ENCODE measurements around the gene MGRN1. TPM values are rescaled to one million over a fixed set of nuclear protein-coding genes. Genes with fewer than 3 reads are reported as not detected.

MGRN1 gene
- polyA plus RNA-seq, 3 donors, result 3.7 to 48.2 (median 4.7) TPM

DNA sequence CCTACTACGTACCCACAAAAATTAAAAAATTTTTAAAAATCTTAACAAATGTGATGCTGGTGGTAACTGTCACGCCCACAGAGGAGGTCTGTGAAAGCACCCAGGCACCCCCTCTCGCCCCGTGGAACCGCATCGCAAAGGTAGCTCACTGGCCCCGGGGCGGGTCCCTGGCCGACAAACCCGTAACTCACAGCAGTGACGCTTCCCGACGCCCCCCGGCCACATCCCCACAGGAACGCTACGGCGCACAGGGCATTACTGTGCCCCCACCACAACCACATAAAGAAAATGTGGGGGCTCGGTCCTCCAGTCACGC is 109.1 kb downstream of the MGRN1 start:
- Mint-ChIP-seq H3K9me3 (no peaks in the 10 kb centered on the region), H3K27ac (peak overlapping the region in 1 of 7 donors; percentile 58), H3K4me3 (peak overlapping the region; percentile 87 to 99), H3K27me3 (ENCODE audit: low read depth in 3 of 3) (peaks cover 0 to 2% (median 0%) of the 10 kb centered on the region in 3 donors), H3K36me3 (peaks cover 12 to 18% of the 10 kb centered on the region in 2 donors), H3K4me1 (peaks cover 14% of the 10 kb centered on the region)
- Histone ChIP-seq H3K9me3 (replicated peaks in 1 of 2; ENCODE audit: control insufficient read depth in 1 of 2, insufficient read depth in 1 of 2, low read length in 2 of 2) (no peaks in the 10 kb centered on the region), H3K9ac (ENCODE audit: insufficient read depth, low read length, poor library complexity, severe bottlenecking) (peak overlapping the region; percentile 60), H3K27me3 (ENCODE audit: control insufficient read depth in 2 of 2, insufficient read depth in 2 of 2, low read length in 2 of 2) (no peaks in the 10 kb centered on the region), H3K27ac (ENCODE audit: low read depth in 1 of 2, low read length in 2 of 2) (peak overlapping the region in 1 of 2 donors; percentile 50), H4K20me1 (ENCODE audit: insufficient read depth, low read length) (no peaks in the 10 kb centered on the region), H3K79me2 (ENCODE audit: insufficient read depth, low read length) (peaks cover 10% of the 10 kb centered on the region), H2AFZ (ENCODE audit: insufficient read depth, low read depth, low read length, poor library complexity, severe bottlenecking) (peak overlapping the region; percentile 97), H3K4me1 (ENCODE audit: control insufficient read depth in 1 of 2, insufficient read depth in 2 of 2, low read length in 2 of 2) (peaks cover 16 to 20% of the 10 kb centered on the region in 2 donors), H3K4me3 (replicated peaks in 1 of 3; ENCODE audit: low read depth in 2 of 3, low read length in 3 of 3) (peak overlapping the region; percentile 61 to 100 (median 89)), H3K36me3 (replicated peaks in 1 of 2; ENCODE audit: control insufficient read depth in 1 of 2, insufficient read depth in 2 of 2, low read length in 2 of 2) (peaks cover 10 to 23% of the 10 kb centered on the region in 2 donors), H3K4me2 (replicated peaks; ENCODE audit: extremely low read depth, low read length, poor library complexity, severe bottlenecking) (peak overlapping the region; percentile 99)
- intact Hi-C loops (cut with micrococcal nuclease), result loop anchor here (1.0 to 5.0 kb wide), 4 partner anchors 33 to 69 kb away; partner anchors contain the start of genes ROGDI (in 2 of the 2), ZNF500 (in 2 of the 2) and NUDT16L1 (in 1 of the 2)
- no peak for DNase-seq
- TF ChIP-seq, protein P1, sequence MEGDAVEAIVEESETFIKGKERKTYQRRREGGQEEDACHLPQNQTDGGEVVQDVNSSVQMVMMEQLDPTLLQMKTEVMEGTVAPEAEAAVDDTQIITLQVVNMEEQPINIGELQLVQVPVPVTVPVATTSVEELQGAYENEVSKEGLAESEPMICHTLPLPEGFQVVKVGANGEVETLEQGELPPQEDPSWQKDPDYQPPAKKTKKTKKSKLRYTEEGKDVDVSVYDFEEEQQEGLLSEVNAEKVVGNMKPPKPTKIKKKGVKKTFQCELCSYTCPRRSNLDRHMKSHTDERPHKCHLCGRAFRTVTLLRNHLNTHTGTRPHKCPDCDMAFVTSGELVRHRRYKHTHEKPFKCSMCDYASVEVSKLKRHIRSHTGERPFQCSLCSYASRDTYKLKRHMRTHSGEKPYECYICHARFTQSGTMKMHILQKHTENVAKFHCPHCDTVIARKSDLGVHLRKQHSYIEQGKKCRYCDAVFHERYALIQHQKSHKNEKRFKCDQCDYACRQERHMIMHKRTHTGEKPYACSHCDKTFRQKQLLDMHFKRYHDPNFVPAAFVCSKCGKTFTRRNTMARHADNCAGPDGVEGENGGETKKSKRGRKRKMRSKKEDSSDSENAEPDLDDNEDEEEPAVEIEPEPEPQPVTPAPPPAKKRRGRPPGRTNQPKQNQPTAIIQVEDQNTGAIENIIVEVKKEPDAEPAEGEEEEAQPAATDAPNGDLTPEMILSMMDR (IDR thresholded peaks at IDR 0.05), result no peak
- 0% methylated on average over 17 of the region's 19 CpGs for WGBS (ENCODE audit: insufficient coverage)

DNA sequence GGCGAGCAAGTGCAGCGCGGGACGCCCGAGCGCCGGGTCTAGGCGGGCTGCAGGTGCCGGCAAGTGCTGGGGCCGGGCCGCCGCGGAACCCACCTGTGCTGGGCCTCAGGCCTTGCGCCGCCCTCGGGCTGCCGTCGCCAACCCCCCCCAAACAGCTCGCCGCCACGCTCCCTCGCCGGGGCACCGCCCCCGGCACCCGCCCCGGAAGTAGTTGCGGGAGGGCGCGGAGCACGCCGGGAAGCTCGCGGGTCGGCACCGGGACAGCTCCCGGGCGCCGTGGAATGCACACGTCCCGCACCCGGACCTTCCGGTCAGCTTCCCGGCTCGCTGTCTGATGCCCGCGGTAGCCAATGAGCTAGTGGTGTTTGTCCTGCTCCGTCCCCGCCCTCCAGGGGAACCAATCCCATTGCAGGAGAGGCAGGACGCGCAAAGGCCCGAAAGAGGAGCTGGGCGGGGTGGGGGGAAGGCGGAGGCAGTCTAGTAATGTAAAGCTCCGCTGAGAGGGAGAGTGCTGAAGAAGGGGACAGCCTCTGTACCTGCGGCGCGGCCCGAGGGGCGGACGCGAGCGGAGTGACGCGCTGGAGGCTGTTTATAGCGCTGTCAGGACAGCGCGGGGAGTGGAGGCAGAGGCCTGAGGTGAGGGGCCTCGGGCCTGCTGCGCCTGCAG is 109.6 kb downstream of the MGRN1 start, which contains the start of the genes ANKS3 and DNAAF8:
ANKS3 (minus strand) TSS at position 209 of the 667 bp plus-strand sequence. CDS start 4,122 bp downstream, outside the sequence.
DNAAF8 (plus strand) TSS at position 475 of the 667 bp plus-strand sequence. CDS start 1,978 bp downstream, outside the sequence.
- no peaks in the 10 kb centered on the region for H3K9me3 Mint-ChIP-seq
- peak within 1 kb of the TSS; percentile 72 to 94 (median 93) for H3K27ac Mint-ChIP-seq
- Histone ChIP-seq H3K4me1 (ENCODE audit: control insufficient read depth in 1 of 2, insufficient read depth in 2 of 2, low read length in 2 of 2) (peaks cover 16 to 20% of the 10 kb centered on the region in 2 donors), H2AFZ (ENCODE audit: insufficient read depth, low read depth, low read length, poor library complexity, severe bottlenecking) (peak within 1 kb of the TSS; percentile 97), H3K9me3 (replicated peaks in 1 of 2; ENCODE audit: control insufficient read depth in 1 of 2, insufficient read depth in 1 of 2, low read length in 2 of 2) (no peaks in the 10 kb centered on the region), H3K79me2 (ENCODE audit: insufficient read depth, low read length) (peaks cover 10% of the 10 kb centered on the region), H3K27ac (ENCODE audit: low read depth in 1 of 2, low read length in 2 of 2) (peak within 1 kb of the TSS; percentile 50 to 61), H3K9ac (ENCODE audit: insufficient read depth, low read length, poor library complexity, severe bottlenecking) (peak within 1 kb of the TSS; percentile 60), H3K4me2 (replicated peaks; ENCODE audit: extremely low read depth, low read length, poor library complexity, severe bottlenecking) (peak within 1 kb of the TSS; percentile 99), H4K20me1 (ENCODE audit: insufficient read depth, low read length) (no peaks in the 10 kb centered on the region), H3K4me3 (replicated peaks in 1 of 3; ENCODE audit: low read depth in 2 of 3, low read length in 3 of 3) (peak within 1 kb of the TSS; percentile 89 to 100 (median 99)), H3K27me3 (ENCODE audit: control insufficient read depth in 2 of 2, insufficient read depth in 2 of 2, low read length in 2 of 2) (no peaks in the 10 kb centered on the region), H3K36me3 (replicated peaks in 1 of 2; ENCODE audit: control insufficient read depth in 1 of 2, insufficient read depth in 2 of 2, low read length in 2 of 2) (peaks cover 7 to 20% of the 10 kb centered on the region in 2 donors)
- under 1% methylated on average over 68 of the region's 70 CpGs for WGBS (ENCODE audit: insufficient coverage)
- DNase-seq, result peak; percentile 84 to 89 (median 88)
- peak within 1 kb of the TSS; percentile 87 to 99 for H3K4me3 Mint-ChIP-seq
- peaks cover 7 to 14% of the 10 kb centered on the region in 2 donors for H3K36me3 Mint-ChIP-seq
- TF ChIP-seq, protein P1 (IDR thresholded peaks at IDR 0.05), result no peak
- peaks cover 0 to 2% (median 0%) of the 10 kb centered on the region in 3 donors for H3K27me3 Mint-ChIP-seq (ENCODE audit: low read depth in 3 of 3)
- intact Hi-C loops (cut with micrococcal nuclease), result loop anchor here (1.0 to 5.0 kb wide), 4 partner anchors 33 to 68 kb away; partner anchors contain the start of genes ROGDI (in 2 of the 2), ZNF500 (in 2 of the 2) and NUDT16L1 (in 1 of the 2)
- peaks cover 14% of the 10 kb centered on the region for H3K4me1 Mint-ChIP-seq

All from CD14-positive monocyte (primary cell).